CD4-positive, alpha-beta T cell treated with Interleukin-21 for 1 hour (primary cell): ENCODE measurements around the gene PAF1.
"Not testable (repeated sequence)": the region's sequence is repeated elsewhere in the genome, so short reads cannot be mapped to it uniquely, and the experiment has no call there.

Experiments used
- DNase-seq: peaks from one replicate; pipeline ENCODE4 v3.0.0-alpha.2; 2020

The PAF1 gene

GRCh38 chr19:39350156-39350555, 40.8 kb downstream of the PAF1 start:
- DNase-seq, result no peak

GRCh38 chr19:39349326-39349725, 41.6 kb downstream of the PAF1 start:
- no peak for DNase-seq

GRCh38 chr19:39347332-39348164, 43.4 kb downstream of the PAF1 start:
- no peak for DNase-seq

GRCh38 chr19:39345956-39346355, 45.0 kb downstream of the PAF1 start:
- DNase-seq, result no peak

- no peak for DNase-seq
These were observed 48.1 kb downstream of the PAF1 start for GRCh38 chr19:39342647-39343305.

GRCh38 chr19:39341719-39342604, 48.9 kb downstream of the PAF1 start, which contains the start of gene SAMD4B:
Gene SAMD4B, plus strand, starts transcription at chr19:39342421. Its CDS starts 14,473 bp downstream, at chr19:39356894.
- peak; percentile 99 for DNase-seq

- no peak for DNase-seq
These were observed 49.7 kb downstream of the PAF1 start for GRCh38 chr19:39341129-39341718.

GRCh38 chr19:39340156-39340555, 50.8 kb downstream of the PAF1 start:
- not testable (repeated sequence) for DNase-seq

- no peak for DNase-seq
These were observed 51.2 kb downstream of the PAF1 start for GRCh38 chr19:39339674-39340073.

GRCh38 chr19:39336483-39336882, 54.4 kb downstream of the PAF1 start:
- DNase-seq, result no peak
